HG03521 (cell line): ENCODE data around the gene DHRS12.
A peak's percentile ranks its signal among the peaks of the same experiment; 100 is the strongest.

Experiments
- ATAC-seq: cut with Tn5 transposase; IDR thresholded peaks from one replicate; pipeline ENCODE4 v1.9.1; 2021; ENCODE audit warnings: mild to moderate bottlenecking, moderate library complexity; ENCODE audit not compliant: unreplicated experiment

Gene DHRS12, protein sequence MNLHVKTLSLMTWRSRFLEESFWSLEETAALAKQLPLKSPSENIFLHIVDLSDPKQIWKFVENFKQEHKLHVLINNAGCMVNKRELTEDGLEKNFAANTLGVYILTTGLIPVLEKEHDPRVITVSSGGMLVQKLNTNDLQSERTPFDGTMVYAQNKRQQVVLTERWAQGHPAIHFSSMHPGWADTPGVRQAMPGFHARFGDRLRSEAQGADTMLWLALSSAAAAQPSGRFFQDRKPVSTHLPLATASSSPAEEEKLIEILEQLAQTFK

DNA sequence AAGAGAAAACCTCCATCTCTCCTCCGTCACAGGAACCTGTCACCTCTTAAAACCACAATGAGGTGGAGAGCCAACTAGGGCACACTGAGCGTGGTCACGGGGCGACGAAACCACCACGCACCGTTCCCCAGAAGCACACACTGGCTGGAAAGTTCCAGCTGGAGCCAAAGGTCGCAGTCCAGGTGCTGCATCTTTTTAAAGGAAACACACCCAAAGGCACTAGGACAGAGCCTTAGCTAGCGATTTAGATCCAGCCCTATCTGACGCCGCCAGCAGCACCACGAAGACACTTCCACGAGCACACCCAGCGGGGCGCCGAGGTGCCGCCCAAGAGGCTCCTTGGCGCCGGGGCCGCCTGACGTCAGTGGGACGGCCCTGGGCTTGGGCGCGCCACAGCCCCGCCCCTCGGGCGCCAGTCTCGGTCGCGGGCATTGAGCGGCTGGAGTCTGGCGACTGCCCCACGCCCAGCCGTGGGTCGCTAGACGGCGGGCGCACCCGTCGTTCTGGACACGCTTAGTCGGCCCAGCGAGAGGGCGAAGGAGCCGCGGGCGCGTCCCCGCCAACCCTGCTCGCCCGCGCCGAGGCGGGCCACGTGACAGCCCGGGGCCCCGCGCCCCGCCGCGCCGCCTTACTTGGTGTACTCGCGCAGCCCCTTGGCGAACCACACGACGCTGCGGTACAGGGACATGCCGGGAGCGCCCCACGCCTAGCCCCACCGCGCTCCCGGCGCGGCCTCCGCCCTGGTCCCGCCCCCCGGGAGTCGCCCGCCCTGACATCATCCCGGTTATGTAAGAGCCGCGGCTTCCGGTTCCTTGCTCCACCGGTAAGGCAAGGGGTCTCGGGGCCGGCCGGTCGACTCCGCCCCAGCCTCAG, at the start of gene DHRS12:
TSS of gene DHRS12 (minus strand) at position 742 of the 873 bp plus-strand sequence. CDS start 4,504 bp downstream, outside the sequence.
- peak; percentile 82 for ATAC-seq

DNA sequence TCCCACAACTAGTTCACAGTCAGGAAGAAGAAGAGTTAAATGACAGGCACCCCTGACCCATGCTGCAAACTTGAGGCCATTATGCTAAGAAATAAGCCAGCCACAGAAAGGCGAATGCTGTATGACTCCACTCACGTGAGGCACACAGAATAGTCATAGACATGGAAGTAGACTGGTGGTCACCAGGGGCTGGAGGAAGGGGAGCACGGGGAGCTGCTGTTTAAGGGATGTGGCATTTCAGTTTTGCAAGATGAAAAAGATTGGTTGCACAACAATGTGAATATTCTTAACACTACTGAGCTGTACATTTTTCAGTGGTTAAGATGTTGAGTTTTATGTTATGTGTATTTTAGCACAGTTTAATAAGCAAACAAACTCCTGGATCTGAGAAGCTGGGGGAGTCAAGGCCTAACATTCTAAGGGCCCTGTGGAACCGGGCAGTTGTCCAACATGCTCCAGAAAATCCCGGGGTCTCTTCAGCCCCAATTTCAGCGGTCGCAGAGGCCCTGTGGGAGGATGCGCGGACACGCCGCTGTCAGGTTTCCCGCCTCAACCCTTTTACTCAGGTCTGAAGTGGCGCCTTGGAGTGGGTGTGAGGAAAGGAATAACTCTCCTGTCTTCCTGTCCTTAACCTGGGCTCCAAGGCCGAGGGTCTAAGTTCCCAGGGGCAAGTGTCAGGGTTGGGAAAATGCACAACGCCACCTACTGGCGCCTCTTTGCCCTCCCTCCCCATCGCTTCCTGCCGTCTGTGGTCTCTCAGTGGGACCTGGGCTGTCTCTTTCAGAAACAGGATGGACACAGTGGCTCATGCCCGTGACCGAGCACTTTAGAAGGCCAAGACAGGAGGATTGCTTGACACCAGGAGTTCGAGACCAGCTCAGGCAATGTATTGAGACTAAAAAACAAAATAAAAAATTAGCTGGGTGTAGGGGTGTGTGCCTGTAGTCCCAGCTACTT, 45.5 kb upstream of the DHRS12 start:
- no peak for ATAC-seq

DNA sequence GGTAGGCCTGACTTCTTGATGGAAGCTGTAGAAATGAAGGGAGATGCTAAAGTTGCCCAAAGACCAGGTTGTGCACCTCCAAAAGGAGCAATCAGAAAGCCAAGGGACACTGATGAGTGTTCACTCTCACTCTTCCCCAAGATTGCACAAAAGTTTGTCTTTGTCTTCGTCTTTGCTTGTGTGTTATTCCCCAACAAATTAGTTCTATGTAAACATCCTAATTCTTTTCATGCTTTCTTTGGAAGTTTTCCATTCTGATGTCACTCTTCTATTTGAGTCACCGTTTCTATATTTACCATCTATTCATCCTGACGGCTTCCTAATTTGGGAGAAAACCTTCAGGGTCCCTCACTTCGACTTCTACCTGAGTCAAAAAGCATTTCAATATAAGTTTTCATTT, 44.7 kb upstream of the DHRS12 start:
- no peak for ATAC-seq

DNA sequence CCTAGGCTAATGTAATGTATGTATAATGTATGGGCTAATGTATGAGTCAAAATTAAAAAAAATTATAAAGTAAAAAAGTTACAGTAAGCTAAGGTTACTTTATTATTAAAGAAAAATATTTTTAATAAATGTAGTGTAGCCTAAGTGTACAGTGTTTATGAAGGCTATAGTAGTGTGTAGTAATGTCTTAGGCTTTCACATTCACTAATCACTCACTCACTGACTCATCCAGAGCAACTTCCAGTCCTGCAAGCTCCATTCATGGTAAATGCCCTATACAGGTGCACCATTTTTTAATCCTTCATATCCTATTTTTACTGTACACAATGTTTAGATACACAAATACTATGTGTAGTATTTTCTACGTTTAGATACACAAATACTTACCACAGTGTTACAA, 42.8 kb upstream of the DHRS12 start:
- no peak for ATAC-seq

DNA sequence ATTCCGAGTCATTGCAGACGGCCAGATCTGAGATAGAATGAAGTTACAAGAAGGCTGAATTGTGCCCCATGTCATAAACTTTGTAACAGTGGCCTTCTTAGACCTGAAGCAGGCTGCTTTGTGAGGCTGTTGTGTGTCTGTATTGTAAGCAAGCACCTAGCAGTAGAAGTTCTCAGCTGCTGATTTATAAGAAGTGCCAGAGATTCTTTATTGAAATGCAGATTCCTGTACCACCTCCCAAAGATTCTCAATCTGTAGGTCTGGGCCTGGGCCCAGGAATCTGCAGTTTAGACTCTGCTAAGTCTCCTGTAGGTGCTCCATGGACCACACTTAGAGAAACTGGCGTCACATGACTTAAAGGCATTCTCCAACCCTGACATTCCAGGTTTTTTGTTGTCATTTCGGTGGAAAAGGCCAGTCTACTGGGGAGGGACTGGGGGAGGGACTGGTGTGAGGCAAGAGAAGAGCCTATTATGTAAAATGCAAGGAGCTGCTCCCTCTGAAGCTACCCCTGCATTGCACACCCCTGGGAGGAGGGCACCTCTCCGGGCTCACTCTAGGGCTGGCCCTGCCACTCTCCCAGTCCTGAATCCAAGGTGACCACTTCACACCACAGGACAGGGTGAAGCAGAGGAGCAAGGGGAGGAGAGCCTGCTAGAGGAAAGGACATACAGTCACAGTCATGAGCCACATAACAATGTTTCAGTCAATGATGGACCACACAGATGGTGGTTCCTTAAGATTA, 41.8 kb upstream of the DHRS12 start:
- ATAC-seq, result no peak

DNA sequence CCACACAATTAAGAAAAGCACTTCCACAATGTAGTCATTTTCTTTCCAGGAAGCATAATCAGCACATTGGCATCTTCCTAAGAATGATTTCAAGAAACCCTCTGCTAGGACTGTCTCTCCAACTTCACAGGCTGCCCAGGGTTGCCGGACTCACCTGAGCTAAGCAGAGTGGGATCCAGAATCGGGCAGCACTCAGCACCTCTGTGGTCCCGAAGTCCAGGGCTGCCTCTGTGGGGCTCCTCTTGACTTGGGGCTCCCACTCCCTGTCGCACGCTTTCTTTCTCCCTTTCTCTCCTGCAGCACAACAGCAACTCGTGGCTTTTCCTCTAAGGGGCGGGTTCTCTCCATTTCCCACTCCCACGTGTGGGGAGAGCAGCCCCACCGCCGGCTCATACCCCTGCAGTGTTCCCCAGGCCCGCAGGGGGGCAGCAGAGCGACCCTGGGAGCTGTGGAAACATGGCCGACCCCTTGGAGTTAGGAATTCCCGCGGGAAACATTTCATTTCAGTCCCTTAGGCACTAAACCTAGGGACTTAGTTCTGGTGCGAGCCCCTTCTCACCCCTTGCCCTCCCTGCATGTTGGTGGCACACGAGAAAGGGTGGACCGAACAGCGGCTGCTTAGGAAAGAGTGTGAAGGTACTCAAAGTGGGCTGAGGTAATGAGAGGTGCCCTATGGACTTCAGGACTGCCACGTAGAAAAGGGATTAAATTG, 41.1 kb upstream of the DHRS12 start, which contains the start of gene TMEM272:
TSS of gene TMEM272 (minus strand) at position 316 of the 712 bp plus-strand sequence. CDS start 6,647 bp downstream, outside the sequence.
- ATAC-seq, result no peak

DNA sequence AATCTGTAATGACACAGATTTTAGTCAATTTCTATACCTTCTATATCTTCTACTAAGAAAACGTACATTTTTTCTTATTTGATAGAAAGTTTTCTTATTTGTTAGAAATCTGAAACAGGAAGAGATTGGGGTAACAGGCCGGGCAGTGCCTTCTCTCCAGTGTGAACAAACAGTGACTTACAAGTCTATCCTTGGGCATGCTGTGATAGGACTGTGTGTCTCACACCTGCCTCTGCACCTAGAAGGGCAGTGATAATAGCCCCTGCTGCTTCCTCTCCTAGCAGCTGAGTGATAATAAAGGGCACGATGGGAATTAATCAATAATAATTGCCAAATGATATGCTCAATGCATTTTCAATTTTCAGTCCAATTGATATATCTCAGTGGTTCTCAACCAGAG, 39.6 kb upstream of the DHRS12 start:
- no peak for ATAC-seq

DNA sequence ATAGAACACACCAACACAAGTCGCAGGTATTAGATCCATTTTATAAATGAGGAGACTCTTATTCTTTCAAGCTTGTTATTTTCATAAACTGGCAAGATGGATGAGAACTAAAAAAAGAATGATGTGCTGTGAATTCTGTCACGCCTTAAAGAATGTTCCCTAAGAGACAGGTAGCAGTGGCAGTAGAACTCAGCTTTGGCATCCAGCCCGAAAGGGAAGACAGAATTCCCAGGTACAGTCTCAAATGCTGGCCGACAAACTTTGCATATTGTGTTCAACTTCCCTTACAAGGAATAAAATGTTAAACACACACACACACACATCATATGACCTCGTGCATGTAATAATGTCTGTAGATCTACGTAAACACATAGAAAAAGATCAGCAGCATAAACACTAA, 37.8 kb upstream of the DHRS12 start:
- no peak for ATAC-seq

DNA sequence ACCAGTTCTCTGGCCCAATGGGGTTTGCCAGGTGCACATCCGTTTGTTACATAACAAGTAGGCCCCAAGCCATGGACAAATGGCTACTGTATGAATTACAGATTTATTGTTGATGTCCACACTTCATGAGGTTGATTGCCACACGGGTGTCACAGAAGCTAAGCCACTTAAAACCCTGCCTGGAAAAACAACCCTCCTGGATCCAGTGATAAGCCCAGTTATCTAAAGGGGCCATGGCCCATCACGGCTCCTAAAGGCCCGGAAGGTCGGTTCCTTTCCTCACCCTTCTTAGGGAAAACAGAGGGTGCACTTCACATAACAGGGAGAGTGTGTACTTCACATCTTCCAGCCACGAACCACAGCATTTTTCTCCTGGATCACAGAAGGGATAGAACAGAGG, 37.0 kb upstream of the DHRS12 start:
- ATAC-seq, result no peak

DNA sequence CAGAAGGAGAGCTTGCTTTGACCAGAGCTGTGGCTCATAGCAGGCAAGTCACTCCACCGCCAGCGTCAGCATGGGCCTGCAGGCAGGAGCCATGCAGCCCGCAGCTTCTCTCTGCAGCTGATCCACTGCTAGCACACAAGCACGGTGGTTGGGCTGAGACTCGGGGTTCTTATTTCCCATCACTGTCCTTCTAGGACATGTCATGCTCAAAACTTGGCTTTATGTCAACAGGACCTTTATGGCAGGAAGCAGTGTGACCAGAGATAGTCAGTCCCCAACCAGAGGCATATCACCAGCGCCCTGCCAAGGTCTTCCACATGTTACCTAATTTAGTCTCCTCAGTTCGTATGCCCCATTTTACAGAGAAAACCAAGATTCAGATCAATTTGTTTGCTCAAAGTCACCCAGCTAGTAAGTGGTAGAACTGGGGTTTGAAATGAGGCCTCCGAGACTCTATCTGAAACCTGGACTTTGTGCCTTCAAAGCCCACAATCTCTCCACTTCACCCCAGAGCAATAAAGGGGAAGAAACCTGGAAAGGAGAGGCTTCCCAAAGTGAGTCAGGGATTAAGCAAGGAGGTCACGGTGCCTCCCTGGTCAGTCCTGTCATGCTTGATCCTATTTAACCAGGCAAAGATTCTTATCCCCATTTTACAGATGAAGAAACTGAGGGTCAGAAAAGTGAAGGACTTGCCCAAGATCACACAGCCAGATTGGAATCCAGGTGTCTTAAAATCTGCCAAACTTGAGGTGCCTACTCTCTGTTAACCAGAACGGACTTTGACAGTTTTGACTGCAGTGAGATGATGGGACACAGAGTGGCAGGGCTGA, 36.0 kb upstream of the DHRS12 start:
- ATAC-seq, result no peak

DNA sequence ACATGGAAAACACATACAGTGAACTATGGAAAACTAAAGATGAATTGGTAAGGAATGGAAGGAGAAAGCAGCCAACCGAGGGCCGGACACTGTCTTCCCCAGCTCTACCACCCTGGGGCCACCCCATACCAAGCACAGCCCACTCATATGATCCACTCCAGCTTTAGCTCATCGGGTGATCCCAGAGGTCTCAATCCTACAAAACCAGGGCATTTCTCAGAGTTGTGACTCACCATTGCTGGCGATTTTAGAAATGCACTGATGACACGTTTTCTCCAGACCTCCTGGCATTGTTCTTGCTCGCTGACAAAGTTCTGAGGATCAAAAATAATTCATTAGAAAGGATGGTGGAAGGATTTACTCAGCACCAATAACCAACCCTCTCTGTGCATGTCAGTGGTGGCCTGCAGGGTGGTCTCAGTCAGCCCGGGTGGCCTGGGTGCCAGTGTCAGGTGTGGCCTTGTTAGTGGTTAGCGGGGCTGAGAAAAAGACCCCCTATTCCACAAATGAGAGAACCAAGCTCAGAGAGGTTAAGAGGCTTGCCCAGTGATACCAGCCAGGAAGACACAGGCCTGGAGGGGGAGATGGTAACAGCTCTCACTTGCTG, 34.4 kb upstream of the DHRS12 start:
- no peak for ATAC-seq

DNA sequence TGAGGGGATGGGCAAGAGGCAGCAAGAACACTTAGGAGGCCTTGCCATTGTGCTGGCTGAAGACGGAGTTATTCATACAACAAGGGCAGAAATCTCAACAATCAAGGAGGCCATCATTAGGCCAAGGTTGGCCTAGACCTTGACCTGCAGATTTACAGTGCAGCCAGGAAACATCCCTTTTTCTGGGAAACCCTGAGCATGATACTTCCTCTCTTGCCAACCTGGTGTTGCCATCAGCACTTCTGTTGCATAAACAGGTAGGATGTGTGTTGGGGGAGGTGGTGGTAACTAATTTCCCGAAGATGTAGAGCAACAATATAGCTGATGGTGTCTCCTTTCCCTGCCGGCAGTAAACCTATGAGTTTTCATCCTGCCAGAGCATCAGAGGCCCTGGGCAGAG, 33.1 kb upstream of the DHRS12 start:
- no peak for ATAC-seq

DNA sequence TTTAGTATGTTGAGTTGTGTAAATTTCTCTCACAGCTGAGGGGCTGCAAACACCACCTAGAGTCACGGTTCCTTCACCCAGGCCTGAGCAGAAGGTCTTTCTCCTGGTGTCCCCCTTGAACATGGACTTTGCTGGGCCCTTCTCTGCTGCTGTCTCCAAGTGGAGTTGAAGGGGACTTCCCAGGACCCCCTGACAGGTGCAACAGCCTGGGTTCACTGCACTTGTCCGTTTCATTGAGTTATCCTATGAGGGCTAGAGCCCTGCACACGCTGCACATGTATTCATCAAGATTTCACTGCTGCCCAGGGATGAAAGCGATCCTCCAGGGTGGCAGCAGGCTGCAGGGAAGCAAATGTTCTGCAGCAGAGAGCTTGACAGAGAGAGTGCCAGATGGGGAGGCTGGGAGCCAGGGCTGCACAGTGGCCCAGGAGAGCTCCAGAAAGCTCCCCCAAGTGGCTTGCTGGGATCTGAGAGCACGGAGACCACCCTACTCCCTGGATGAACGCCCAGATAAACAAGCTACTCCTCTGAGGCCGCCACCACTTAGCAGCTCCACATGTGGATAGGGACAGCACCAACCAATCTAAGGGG, 30.7 kb upstream of the DHRS12 start:
- ATAC-seq, result no peak

DNA sequence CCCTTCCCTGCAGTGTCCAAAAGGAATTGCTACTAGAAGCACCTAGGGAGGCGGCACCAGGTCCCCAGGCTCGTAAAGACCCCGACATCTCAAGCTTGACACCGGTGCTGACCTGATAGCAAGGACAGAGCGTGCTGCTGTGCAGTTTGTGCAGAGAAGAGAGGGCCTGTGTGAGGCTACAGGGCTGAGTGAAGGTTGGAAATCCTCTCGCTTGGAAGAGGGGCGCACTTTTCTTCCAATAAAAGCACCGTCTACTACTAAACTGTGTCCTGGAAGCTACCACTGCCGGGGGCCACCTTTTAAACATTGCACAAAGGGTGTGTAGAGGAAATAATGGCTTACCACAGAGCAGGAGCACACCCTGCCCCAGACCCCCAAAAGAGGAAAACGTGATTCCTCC, 30.0 kb upstream of the DHRS12 start:
- ATAC-seq, result no peak

DNA sequence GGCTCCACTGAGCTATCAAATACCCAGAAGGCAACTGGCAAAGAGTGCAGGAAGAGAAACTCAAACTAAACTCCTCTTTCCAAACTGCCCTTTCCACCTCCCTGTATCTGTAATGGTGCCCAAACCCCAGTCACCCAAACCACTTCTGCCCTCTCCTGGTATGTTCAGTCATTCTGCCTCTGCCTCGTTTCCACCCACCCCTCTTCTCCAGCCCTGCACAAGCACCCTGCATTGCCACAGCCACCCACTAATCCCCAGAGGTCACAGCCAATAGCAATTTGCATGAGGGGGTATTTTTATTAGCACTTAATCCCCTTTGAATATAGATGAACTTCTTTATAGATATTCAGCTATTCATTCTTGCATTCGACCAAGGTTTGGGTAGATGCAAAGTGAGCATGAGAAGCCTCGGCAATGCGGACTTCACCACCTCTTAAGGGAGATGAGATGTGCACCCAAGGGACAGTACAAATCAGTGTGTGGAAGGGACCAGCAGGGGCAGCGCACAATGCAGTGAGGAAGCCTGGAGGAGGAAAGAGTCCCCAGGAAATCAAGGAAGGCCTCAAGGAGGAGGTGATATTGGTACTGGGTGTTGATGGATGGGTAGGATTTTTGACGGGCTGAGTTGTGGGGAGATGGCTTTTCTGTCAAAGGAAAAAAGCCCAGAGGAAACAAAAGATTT, 28.6 kb upstream of the DHRS12 start:
- peak; percentile 50 for ATAC-seq

DNA sequence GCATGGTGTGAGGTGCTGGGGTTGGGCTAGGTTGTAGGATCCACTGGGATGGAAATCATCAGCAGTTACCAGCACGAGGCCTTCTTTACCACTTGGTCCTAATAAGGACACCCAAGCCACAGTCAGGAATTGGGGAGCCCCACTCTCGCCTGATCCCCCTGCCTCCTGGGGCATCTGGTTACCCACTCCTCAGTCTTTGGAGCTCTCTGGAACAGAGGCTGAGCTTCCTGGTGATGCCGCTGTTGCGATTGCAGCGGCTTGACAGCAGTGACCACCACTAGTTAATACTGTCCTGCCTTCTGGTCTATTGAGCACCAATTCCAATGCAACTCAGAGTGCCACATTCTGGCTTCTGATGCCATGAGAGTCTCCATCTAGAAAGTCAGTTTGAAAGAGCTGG, 27.6 kb upstream of the DHRS12 start:
- ATAC-seq, result no peak

DNA sequence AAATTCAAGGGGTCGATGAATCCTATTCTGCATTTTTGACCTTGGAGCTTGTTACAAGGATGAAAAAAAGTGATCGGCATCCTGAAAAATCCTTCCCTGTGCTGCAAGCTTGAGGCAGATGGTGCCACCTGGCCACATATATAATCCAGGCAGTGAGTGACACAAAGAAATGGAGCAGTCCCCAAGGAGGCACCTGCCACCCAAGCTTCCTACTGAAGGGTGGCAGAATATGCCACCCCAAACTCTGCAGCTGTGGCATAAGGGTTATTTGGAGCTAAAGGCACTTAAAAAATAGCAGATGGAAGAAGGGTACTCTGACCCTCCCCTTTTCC, 25.6 kb upstream of the DHRS12 start:
- ATAC-seq, result no peak
